Thoracic aorta (tissue), 2 donors: ENCODE data around the gene EFNA3. TPM values are rescaled to one million over a fixed set of nuclear protein-coding genes. Genes with fewer than 3 reads are reported as not detected.

Experiments used
- ATAC-seq: fragments of 150-250 bp; one replicate; pipeline ENCODE4 v1.8.0; 2017; ENCODE audit warnings: low read depth; ENCODE audit not compliant: insufficient number of reproducible peaks, low FRiP score
- DNase-seq: peaks from one replicate; pipeline ENCODE4 v3.0.0-alpha.2; 2020; ENCODE audit warnings: low spot score
- H3K27ac ChIP-seq, 2 donors: fragments of 200-600 bp; sonication (generic); 1 replicate in 1 of 2; 2 replicates in 1 of 2; pipeline ENCODE4 v1.5.1; 2016; ENCODE audit warnings: mild to moderate bottlenecking in 2 of 2, moderate library complexity in 2 of 2
- H3K27me3 ChIP-seq: fragments of 200-600 bp; sonication (generic); replicated peaks from 2 replicates; pipeline ENCODE4 v1.6.0; 2016; ENCODE audit warnings: mild to moderate bottlenecking; ENCODE audit not compliant: insufficient read depth
- H3K36me3 ChIP-seq: fragments of 200-600 bp; sonication (generic); one replicate; pipeline ENCODE4 v1.5.1; 2016
- H3K4me1 ChIP-seq, 2 donors: fragments of 200-600 bp; sonication (generic); 1 replicate in 1 of 2; 2 replicates in 1 of 2; pipeline versions ENCODE4 v1.5.1 to v1.6.0; 2016; ENCODE audit warnings: low read depth in 2 of 2, mild to moderate bottlenecking in 1 of 2; ENCODE audit not compliant: control insufficient read depth in 1 of 2
- H3K4me3 ChIP-seq: fragments of 200-600 bp; sonication (generic); 2 replicates; pipeline ENCODE4 v1.5.1; 2016; ENCODE audit warnings: mild to moderate bottlenecking
- H3K9me3 ChIP-seq: fragments of 200-600 bp; sonication (generic); 2 replicates; pipeline ENCODE4 v1.5.1; 2016
- total RNA-seq, 2 donors: library from RNA; depleted of rRNA; stranded (reverse); fragments of >200 nt; gene quantifications; one replicate each; pipeline versions ENCODE4 v1.1.0 to v1.2.3, GENCODE V29; 2016
- TF ChIP-seq, protein P1 (sequence below): fragments of 200-600 bp; sonication (generic); IDR thresholded peaks from one replicate; pipeline ENCODE4 v1.5.1; 2019; ENCODE audit warnings: antibody characterized with exemption

Gene EFNA3
- total RNA-seq, 2 donors from 2014 or later = 1.5 to 3.2 TPM

DNA sequence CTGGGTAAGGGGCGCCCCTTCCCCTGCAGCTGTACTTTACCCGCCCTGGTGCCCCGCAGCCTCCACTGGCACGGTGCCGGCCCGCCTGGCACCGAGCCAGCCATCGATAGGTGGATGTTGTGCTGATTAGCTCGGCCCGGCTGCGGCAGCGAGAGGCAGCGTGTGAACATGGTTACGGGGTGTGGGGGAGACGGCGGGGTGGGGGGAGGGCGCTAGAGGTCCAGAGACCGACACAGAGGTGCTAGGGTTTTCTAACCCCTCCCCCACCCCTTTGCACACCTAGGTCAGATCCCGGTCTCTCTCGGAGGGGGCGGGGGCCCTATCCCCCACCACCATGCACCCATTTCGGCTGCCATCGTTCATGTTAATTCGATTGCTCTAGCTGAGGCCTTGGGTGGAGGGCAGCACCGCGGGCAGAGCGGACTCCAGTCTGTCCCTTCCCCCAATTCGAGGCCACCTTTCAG lies 8.4 kb upstream of the EFNA3 start:
- no peak overlapping the region for H3K27ac ChIP-seq
- DNase-seq = no peak
- H3K36me3 ChIP-seq = no peaks in the 10 kb centered on the region
- peaks cover 4 to 11% of the 10 kb centered on the region in 2 donors for H3K4me1 ChIP-seq
- H3K9me3 ChIP-seq = no peaks in the 10 kb centered on the region
- H3K4me3 ChIP-seq = peak overlapping the region; percentile 77
- no peak for ATAC-seq
- TF ChIP-seq, protein P1, sequence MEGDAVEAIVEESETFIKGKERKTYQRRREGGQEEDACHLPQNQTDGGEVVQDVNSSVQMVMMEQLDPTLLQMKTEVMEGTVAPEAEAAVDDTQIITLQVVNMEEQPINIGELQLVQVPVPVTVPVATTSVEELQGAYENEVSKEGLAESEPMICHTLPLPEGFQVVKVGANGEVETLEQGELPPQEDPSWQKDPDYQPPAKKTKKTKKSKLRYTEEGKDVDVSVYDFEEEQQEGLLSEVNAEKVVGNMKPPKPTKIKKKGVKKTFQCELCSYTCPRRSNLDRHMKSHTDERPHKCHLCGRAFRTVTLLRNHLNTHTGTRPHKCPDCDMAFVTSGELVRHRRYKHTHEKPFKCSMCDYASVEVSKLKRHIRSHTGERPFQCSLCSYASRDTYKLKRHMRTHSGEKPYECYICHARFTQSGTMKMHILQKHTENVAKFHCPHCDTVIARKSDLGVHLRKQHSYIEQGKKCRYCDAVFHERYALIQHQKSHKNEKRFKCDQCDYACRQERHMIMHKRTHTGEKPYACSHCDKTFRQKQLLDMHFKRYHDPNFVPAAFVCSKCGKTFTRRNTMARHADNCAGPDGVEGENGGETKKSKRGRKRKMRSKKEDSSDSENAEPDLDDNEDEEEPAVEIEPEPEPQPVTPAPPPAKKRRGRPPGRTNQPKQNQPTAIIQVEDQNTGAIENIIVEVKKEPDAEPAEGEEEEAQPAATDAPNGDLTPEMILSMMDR = no peak
- H3K27me3 ChIP-seq = no peaks in the 10 kb centered on the region

DNA sequence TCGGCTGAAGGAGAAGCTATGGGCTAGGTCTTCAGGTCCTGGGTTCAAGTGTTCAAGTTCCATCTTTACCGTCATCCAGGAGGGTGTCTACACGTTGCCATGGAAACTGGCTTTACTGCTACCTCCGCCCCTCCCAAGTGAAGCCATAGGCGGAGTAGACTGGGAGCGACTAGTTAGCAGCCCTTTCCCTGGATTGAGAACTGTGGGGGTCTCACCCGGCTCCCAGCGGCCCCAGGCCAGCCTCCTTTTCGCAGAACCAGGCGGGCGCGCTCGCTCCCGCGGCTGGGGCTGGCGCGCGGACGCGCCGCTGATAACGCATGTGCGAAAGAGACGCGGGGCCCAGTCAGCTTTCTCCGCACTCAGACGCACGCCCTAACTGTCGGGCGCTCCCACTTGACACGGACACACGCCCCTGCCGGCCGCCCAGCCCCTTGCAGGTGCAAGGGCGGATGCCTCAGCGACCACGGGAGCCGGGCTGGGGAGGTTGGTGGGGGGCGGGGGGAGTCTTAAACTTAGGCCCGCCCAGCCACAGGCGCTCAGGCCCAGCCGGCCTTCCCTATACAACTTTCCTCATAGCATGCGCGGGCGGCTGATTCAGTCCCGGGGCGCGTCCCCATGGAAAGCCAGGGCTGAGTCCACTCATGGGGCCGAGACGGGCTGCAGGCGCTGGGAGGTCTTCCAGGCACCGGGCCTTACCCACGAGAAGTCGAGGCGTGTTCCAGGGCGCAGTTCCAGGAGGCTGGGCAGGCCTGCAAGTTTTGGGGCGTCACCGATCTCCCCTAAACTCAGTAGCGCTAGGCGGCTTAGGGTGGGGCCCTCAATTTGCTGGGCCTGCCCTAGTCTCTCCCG lies 7.7 kb upstream of the EFNA3 start:
- Histone ChIP-seq H3K4me1 (peaks cover 4 to 11% of the 10 kb centered on the region in 2 donors), H3K27me3 (no peaks in the 10 kb centered on the region), H3K4me3 (peak overlapping the region; percentile 77), H3K27ac (peak overlapping the region in 1 of 2 donors; percentile 19), H3K36me3 (no peaks in the 10 kb centered on the region), H3K9me3 (no peaks in the 10 kb centered on the region)
- TF ChIP-seq, protein P1 = peak; percentile 50
- ATAC-seq (peak; percentile 32), DNase-seq (peak; percentile 53)

DNA sequence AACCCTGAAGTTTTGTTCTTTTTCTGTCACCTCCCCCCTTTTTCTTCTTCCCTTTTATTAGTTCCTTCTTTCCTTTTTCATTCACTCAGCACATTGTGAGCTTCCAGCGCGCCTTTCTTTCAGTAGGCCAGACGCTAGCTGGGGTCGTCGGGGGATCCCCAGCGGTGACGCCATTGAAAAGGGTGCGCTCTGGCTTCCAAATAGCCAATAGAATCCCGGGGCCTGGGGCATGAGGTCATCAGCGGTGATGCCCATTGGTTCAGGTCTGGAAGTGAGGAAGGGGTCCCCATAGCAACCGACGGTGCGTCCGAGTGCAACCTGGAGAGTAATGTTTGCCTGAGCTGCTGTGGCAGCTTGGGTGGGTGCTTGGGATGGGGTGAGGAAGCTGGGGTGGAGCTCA lies 6.9 kb upstream of the EFNA3 start:
- ATAC-seq (no peak), DNase-seq (no peak)
- Histone ChIP-seq H3K9me3 (no peaks in the 10 kb centered on the region), H3K36me3 (no peaks in the 10 kb centered on the region), H3K4me3 (peak overlapping the region; percentile 77), H3K4me1 (peaks cover 4 to 11% of the 10 kb centered on the region in 2 donors), H3K27me3 (no peaks in the 10 kb centered on the region), H3K27ac (no peak overlapping the region)
- TF ChIP-seq, protein P1 = no peak

DNA sequence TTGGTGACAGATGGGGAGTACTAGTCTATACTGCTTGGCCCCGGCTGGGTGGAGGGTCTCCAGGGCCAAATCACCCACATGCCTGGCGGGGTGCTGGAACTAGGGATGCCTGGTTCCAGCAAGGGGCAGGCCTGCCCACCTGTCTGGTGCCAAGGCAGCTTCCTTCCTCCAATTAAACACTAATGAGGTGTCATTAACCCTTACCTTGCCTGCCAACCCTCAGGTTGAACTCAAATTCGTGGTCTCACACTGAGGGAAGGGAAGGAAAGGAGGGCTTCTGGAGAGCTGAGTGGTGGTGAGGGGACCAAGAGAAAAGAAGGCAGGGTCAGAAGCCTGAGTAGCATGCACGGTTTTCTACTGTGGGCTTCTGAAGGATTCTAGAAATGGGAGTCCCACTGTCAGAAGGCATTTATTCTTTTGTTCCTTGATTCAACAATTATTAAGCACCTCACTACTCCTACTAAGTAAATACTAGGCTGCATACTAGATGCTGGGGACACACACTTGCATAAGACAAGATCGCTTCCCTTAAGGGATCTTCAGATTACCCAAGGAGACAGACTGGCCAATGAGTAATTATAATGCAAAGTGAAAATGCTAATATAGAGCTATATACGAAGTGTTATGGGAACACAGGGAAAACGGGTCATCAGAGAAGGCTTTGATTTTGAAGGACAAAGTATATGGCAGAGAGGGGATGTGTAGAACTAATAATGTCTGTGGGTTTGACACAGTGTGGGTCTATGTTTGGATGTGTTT lies 5.9 kb upstream of the EFNA3 start:
- Histone ChIP-seq H3K9me3 (no peaks in the 10 kb centered on the region), H3K27me3 (no peaks in the 10 kb centered on the region), H3K27ac (no peak overlapping the region), H3K36me3 (no peaks in the 10 kb centered on the region), H3K4me3 (no peak overlapping the region), H3K4me1 (peaks cover 4 to 11% of the 10 kb centered on the region in 2 donors)
- TF ChIP-seq, protein P1 = no peak
- DNase-seq (no peak), ATAC-seq (no peak)
